GM12878 (cell line): ENCODE measurements around the gene CCDC74B.

Experiments used
- ASH2L ChIP-seq: fragments of 300-600, 200-600 bp; sonication (generic); IDR thresholded peaks from 2 replicates; pipeline ENCODE4 v1.6.1; 2017; ENCODE audit warnings: low read depth, mild to moderate bottlenecking, borderline replicate concordance
- ATF2 ChIP-seq: IDR thresholded peaks from 2 replicates; pipeline ENCODE4 v1.6.1; 2012; ENCODE audit warnings: low read length, inconsistent platforms
- ATF7 ChIP-seq: fragments of 450-650 bp; IDR thresholded peaks from 2 replicates; pipeline ENCODE4 v1.6.1; 2016; ENCODE audit warnings: low read depth, mild to moderate bottlenecking
- BHLHE40 ChIP-seq, 2 experiments: fragments of 450-650 bp in 1 of 2; IDR thresholded peaks; 2 replicates each; pipeline ENCODE4 v1.6.1; 2011 to 2017; ENCODE audit warnings: low read depth in 2 of 2, borderline replicate concordance in 1 of 2, improper control_type of control experiment in 1 of 2, low read length in 1 of 2, mild to moderate bottlenecking in 1 of 2
- CHD2 ChIP-seq: IDR thresholded peaks from 2 replicates; pipeline ENCODE4 v1.6.1; 2011; ENCODE audit warnings: low read depth, low read length, improper control_type of control experiment, borderline replicate concordance
- EGR1 ChIP-seq, 2 experiments: IDR thresholded peaks; 1 replicate in 1 of 2; 2 replicates in 1 of 2; pipeline ENCODE4 v1.6.1; 2011 to 2012; ENCODE audit warnings: low read depth in 2 of 2, low read length in 2 of 2, borderline replicate concordance in 1 of 2, mild to moderate bottlenecking in 1 of 2, moderate library complexity in 1 of 2
- EP300 ChIP-seq, 2 experiments: fragments of 150-350 bp in 1 of 2; IDR thresholded peaks; 2 replicates each; pipeline ENCODE4 v1.6.1; 2011 to 2012; ENCODE audit warnings: low read depth in 2 of 2, low read length in 2 of 2, borderline replicate concordance in 1 of 2, improper control_type of control experiment in 1 of 2, inconsistent platforms in 1 of 2; ENCODE audit not compliant: control insufficient read depth in 1 of 2
- PAX5 ChIP-seq: IDR thresholded peaks from 2 replicates; pipeline ENCODE4 v1.6.1; 2011; ENCODE audit warnings: low read depth, low read length, borderline replicate concordance
- POLR2AphosphoS5 ChIP-seq: IDR thresholded peaks from 2 replicates; pipeline ENCODE4 v1.6.1; 2011; ENCODE audit warnings: mild to moderate bottlenecking, low read length, inconsistent platforms
- POU2F2 ChIP-seq: IDR thresholded peaks from 3 replicates; pipeline ENCODE4 v1.6.1; 2011; ENCODE audit warnings: low read depth, mild to moderate bottlenecking, low read length, borderline replicate concordance
- REST ChIP-seq: IDR thresholded peaks from 2 replicates; pipeline ENCODE4 v1.6.1; 2012; ENCODE audit warnings: mild to moderate bottlenecking, low read depth, low read length
- TAF1 ChIP-seq: IDR thresholded peaks from 2 replicates; pipeline ENCODE4 v1.6.1; 2011; ENCODE audit warnings: mild to moderate bottlenecking, low read depth, low read length, borderline replicate concordance
- USF2 ChIP-seq: IDR thresholded peaks from 2 replicates; pipeline ENCODE4 v1.6.1; 2011; ENCODE audit warnings: low read depth, low read length, improper control_type of control experiment, borderline replicate concordance

- TF ChIP-seq EP300 (IDR thresholded peaks at IDR 0.05; ENCODE audit: borderline replicate concordance in 1 of 2, control insufficient read depth in 1 of 2, low read depth in 2 of 2, low read length in 2 of 2) (no peak), TAF1 (no peak), POU2F2 (no peak), ASH2L (no peak), CHD2 (no peak), ATF2 (no peak), EGR1 (IDR thresholded peaks at IDR 0.05; ENCODE audit: borderline replicate concordance in 1 of 2, low read depth in 2 of 2, low read length in 2 of 2) (no peak), POLR2AphosphoS5 (no peak), USF2 (no peak), REST (no peak), ATF7 (no peak), PAX5 (no peak), BHLHE40 (IDR thresholded peaks at IDR 0.05; ENCODE audit: borderline replicate concordance in 1 of 2, low read depth in 2 of 2, low read length in 1 of 2) (no peak)
Measured at GRCh38 chr2:130165293-130166016, 20.5 kb upstream of the CCDC74B start.
